GM19395 (cell line): Measurements from ENCODE around the gene HSD17B11.
"Not testable (repeated sequence)": the region's sequence is repeated elsewhere in the genome, so short reads cannot be mapped to it uniquely, and the experiment has no call there.

Experiments
- ATAC-seq: cut with Tn5 transposase; IDR thresholded peaks from one replicate; pipeline ENCODE4 v1.9.1; 2021; ENCODE audit warnings: mild to moderate bottlenecking, moderate library complexity; ENCODE audit not compliant: unreplicated experiment

HSD17B11 gene

GRCh38 chr4:87406462-87406861, 15.5 kb upstream of the HSD17B11 start:
- ATAC-seq, result peak; percentile 84

DNA sequence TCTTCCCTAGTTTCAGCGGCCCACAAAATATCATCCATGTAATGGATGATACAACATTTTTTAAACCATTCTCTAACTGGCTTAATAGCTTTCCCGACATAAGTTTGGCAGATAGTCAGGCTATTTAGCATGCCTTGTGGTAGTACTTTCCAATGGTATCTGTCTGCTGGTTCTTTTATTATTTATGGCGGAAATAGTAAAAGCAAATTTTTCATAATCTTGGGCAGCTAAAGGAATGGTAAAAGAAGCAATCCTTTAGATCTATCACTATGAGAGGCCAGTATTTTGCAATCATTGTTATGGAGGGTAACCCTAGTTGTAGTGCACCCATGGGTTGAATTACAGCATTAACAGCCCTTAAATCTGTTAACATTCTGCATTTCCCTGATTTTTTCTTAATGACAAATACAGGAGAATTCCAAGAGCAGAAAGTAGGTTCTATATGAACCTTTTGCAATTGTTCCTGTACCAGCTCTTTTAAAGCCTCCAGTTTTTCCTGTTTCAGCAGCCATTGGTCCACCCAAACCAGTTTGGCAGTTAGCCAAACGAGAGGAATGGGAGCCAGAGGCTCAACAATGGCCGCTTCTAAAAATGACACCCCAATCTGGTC, 14.3 kb upstream of the HSD17B11 start:
- no peak for ATAC-seq

DNA sequence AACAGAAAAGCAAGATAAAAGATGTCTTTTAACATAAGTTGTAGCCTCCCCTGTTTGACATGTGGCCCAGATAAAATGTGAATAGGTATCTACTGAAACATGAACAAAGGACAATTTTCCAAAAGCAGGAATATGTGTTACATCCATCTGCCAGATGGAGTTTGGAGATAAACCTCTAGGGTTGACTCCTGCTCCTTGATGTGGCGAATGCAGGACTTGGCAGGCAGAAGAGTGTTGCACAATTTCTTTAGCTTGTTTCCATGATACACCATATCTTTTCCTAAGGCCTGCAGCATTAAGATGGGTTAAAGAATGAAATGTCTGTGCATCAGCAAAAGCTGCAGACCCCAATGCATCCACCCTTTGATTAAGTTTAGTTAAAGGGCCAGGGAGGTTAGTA, 12.7 kb upstream of the HSD17B11 start:
- ATAC-seq, result not testable (repeated sequence)

- ATAC-seq, result no peak
Measured at GRCh38 chr4:87399954-87400353, 9.0 kb upstream of the HSD17B11 start.

DNA sequence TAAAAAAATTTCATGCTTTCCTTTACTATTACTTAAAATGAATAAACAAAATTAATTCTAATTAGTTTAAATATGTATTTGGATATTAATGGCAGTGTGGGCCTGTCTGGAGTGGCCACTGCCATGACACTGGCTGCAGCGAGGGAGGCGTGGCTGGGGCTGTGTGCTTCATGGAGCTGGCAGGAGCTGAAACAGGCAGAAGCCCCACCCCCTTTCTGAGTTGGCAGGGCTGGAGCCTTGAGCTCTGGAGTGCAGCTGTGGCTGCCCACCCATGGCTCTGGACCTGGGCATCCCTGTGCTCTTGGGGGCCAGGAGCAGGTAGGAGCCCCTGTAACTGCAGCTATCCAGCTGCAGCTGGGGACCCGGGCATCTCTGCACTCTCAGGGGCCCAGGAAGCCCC, 8.2 kb upstream of the HSD17B11 start:
- no peak for ATAC-seq

DNA sequence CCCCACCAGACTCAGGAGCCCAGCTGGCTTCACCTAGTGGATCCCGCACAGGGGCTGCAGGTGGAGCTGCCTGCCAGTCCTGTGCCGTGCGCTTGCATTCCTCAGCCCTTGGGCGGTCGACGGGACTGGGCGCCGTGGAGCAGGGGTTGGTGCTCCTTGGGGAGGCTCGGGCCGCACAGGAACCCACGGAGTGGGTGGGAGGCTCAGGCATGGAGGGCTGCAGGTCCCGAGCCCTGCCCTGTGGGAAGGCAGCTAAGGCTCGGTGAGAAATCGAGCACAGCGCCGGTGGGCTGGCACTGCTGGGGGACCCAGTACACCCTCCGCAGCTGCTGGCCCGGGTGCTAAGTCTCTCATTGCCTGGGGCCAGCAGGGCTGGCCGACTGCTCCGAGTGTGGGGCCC, 4.9 kb upstream of the HSD17B11 start:
- ATAC-seq, result not testable (repeated sequence)

DNA sequence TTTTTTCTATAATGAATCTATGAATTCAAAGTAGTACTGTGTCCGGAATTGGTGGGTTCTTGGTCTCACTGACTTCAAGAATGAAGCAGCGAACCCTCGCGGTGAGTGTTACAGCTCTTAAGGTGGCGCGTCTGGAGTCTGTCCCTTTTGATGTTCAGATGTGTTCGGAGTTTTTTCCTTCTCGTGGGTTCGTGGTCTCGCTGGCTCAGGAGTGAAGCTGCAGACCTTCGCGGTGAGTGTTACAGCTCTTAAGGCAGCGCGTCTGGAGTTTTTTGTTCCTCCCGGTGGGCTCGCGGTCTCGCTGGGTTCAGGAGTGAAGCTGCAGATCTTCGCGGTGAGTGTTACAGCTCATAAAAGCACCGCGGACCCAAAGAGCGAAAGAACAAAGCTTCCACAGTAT, 4.1 kb upstream of the HSD17B11 start:
- ATAC-seq, result not testable (repeated sequence)

DNA sequence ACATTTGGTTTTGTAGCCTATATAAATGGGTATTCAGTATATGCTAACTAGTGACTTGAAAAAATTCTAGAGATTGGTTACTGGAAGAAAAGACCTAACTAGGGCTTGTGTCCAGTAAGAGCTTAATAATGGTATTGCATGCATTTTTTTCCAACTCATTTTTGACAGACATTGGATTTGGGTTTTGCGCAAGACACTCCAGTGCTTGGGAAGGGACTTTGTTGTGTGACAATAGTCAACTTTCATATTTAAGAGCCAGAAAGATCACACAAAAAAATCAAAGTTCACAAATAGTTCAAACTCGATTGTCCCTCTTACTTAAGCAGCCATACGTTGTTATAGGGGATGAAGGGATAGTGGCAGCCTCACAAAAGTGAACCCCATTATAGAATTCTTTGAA, 1.2 kb upstream of the HSD17B11 start:
- no peak for ATAC-seq

GRCh38 chr4:87391576-87392054, 627 bp upstream of the HSD17B11 start:
- ATAC-seq, result peak; percentile 21

- ATAC-seq, result peak; percentile 17
Measured at GRCh38 chr4:87390551-87390890, 467 bp downstream of the HSD17B11 start.

DNA sequence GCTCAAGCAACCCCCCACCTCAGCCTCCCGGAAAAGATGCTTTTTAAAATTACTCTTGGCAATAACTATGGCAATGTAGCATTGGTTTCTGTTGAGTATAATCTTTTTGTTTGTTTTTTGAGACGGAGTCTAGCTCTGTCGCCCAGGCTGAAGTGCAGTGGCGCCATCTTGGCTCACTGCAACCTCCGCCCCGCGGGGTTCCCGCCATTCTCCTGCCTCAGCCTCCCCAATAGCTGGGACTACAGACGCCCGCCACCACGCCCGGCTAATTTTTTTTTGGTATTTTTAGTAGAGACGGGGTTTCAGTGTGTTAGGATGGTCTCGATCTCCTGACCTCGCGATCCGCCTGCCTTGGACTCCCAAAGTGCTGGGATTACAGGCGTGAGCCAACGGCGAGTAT, 933 bp downstream of the HSD17B11 start:
- not testable (repeated sequence) for ATAC-seq

- ATAC-seq, result no peak
Measured at GRCh38 chr4:87388901-87389300, 2.1 kb downstream of the HSD17B11 start.

GRCh38 chr4:87387237-87387636, 3.8 kb downstream of the HSD17B11 start:
- no peak for ATAC-seq

DNA sequence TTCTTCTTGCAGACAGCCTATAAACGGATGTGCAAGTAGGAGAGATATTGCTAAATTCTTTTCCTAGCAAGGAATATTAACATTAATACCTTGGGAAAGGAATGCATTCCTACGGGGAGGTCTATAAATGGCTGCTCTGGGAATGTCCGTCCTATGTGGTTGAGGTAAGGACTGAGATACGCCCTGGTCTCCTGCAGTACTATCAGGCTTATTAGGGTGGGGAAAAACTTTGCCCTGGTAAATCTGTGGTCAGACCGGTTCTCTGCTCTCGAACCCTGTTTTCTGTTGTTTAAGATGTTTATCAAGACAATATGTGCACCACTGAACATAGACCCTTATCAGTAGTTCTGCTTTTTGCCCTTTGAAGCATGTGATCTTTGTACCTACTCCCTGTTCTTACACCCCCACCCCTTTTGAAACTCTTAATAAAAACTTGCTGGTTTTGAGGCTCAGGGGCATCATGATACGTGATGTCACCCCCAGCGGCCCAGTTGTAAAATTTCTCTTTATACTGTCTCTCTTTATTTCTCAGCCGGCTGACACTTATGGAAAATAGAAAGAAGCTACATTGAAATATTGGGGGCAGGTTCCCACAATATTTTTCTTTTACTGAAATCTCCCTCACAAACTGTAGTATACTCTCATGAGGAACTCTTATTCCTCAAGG, 6.4 kb downstream of the HSD17B11 start:
- not testable (repeated sequence) for ATAC-seq

GRCh38 chr4:87382931-87383330, 8.1 kb downstream of the HSD17B11 start:
- ATAC-seq, result no peak

DNA sequence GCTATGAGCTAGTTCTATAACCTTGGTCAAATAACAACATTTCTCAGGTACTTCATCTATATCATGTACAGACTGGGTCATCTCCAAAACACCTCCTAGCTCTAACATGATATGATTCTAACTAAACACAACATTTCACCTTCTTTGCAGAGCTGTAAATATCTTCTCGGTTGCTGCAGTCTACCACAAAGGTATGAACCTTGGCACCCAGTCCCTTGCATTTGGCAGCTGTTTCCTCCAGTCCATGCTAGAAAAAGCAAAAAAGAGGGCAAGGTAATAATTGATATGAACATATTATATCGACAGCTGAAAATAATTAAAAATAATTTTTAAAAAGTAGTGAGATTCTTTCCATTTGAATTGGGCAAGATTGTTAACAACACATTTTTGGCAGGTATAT, 8.9 kb downstream of the HSD17B11 start:
- ATAC-seq, result no peak

DNA sequence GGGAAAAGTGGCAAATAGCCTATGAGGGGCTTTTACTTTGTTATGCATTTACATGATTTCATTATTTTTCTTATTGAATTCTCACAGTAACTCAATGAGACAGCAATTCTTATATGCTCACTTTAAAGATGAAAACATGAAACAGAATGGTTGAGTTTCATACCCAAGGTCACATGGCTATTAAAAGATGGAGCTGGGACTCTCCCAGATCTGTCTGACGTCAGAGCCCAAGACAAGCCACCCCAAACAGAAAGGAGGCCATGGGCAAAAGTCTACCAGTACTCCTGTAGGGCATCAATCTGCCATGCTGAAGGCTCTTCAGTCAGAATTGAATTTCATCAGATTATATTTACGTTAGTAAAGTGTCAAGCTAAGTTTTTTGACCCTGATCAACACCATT, 13.2 kb downstream of the HSD17B11 start:
- ATAC-seq, result no peak

GRCh38 chr4:87375719-87376291, 15.2 kb downstream of the HSD17B11 start:
- ATAC-seq, result peak; percentile 82

- no peak for ATAC-seq
Measured at GRCh38 chr4:87370068-87370467, 20.9 kb downstream of the HSD17B11 start.

GRCh38 chr4:87366521-87367162, 24.3 kb downstream of the HSD17B11 start:
- no peak for ATAC-seq

- ATAC-seq, result no peak
Measured at GRCh38 chr4:87365348-87365747, 25.6 kb downstream of the HSD17B11 start.

DNA sequence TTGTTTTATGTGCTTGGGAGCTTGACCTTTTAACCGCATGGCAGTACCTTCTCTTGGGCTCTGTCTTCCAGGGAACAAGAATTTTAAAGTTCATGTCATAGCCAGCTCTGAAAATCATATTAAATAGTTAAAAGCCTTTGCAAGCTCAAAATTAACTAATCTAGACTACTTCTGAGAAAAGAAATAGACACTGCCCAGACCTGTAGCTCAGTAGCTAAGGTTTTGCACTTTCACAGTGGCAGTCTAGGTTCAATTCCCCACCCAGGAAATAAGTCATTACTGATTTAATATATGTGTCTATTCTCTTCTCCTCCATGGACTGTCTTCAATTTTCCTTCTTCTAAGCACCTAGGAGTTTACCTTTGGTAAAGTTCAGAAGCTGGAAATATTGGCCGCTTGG, 27.4 kb downstream of the HSD17B11 start:
- no peak for ATAC-seq
